OCI-LY7 (cell line): Measurements from ENCODE around the gene TBCCD1. TPM values are rescaled to one million over a fixed set of nuclear protein-coding genes. Genes with fewer than 3 reads are reported as not detected.

Experiments
- BruUV-seq: library from RNA; stranded (reverse); fragments of 400-500 nt; replicated peaks from 2 replicates; lab custom pipeline; 2021; lab: Mats Ljungman, UMichigan
- CTCF ChIA-PET: fragments of 300-600 bp; sonication (Branson Sonifier 250); formaldehyde crosslinking; loops from one replicate; lab custom pipeline; 2022; ENCODE audit warnings: antibody characterized with exemption; ENCODE audit not compliant: unreplicated experiment; lab: Charles Lee
- POLR2A ChIA-PET: fragments of 300-600 bp; sonication (Branson Sonifier 250); formaldehyde crosslinking; loops from one replicate; lab custom pipeline; 2022; ENCODE audit warnings: antibody characterized with exemption; lab: Charles Lee
- DNase-seq: peaks from one replicate; pipeline ENCODE4 v3.0.0-alpha.2; 2015; ENCODE audit warnings: low spot score
- H2AFZ ChIP-seq: fragments of 200-600 bp; sonication (generic), shearing (Covaris generic); 2 replicates; pipeline ENCODE4 v1.6.1; 2014; ENCODE audit warnings: mild to moderate bottlenecking, antibody characterized with exemption, low read length, moderate library complexity
- H3K27ac ChIP-seq: fragments of 200-600 bp; sonication (generic); 2 replicates; pipeline ENCODE4 v1.5.1; 2014; ENCODE audit warnings: mixed run types, low read depth, mild to moderate bottlenecking, moderate library complexity, low read length, inconsistent platforms; ENCODE audit not compliant: poor library complexity, severe bottlenecking
- H3K36me3 ChIP-seq: fragments of 200-600 bp; sonication (generic); 2 replicates; pipeline ENCODE4 v1.6.1; 2014; ENCODE audit warnings: mild to moderate bottlenecking, antibody characterized with exemption, low read length, moderate library complexity, mixed read lengths; ENCODE audit not compliant: insufficient read depth
- H3K4me1 ChIP-seq: fragments of 200-600 bp; sonication (generic); 2 replicates; pipeline ENCODE4 v1.5.1; 2014; ENCODE audit warnings: mild to moderate bottlenecking, low read length; ENCODE audit not compliant: insufficient read depth, poor library complexity, severe bottlenecking
- H3K4me2 ChIP-seq: fragments of 200-600 bp; sonication (generic); 2 replicates; pipeline ENCODE4 v1.6.1; 2014; ENCODE audit warnings: mild to moderate bottlenecking, low read length
- H3K4me3 ChIP-seq: fragments of 200-600 bp; sonication (generic); 2 replicates; pipeline ENCODE4 v1.5.1; 2014; ENCODE audit warnings: mild to moderate bottlenecking, low read depth, low read length; ENCODE audit not compliant: poor library complexity, severe bottlenecking
- H3K79me2 ChIP-seq: fragments of 200-600 bp; sonication (generic); 2 replicates; pipeline ENCODE4 v1.6.1; 2016; ENCODE audit warnings: low read depth, mild to moderate bottlenecking, low read length, moderate library complexity, mixed read lengths; ENCODE audit not compliant: insufficient read depth
- H3K9me2 ChIP-seq: fragments of 200-600 bp; sonication (generic); 2 replicates; pipeline ENCODE4 v1.6.1; 2016; ENCODE audit warnings: mild to moderate bottlenecking, low read length, mixed read lengths; ENCODE audit not compliant: insufficient read depth
- H3K9me3 ChIP-seq: fragments of 200-600 bp; sonication (generic); 2 replicates; pipeline ENCODE4 v1.6.1; 2014; ENCODE audit warnings: mild to moderate bottlenecking, mixed run types, low read length, mixed read lengths
- H4K20me1 ChIP-seq: fragments of 200-600 bp; sonication (generic); 2 replicates; pipeline ENCODE4 v1.6.1; 2014; ENCODE audit warnings: mild to moderate bottlenecking, antibody characterized with exemption, low read length, moderate library complexity, mixed read lengths; ENCODE audit not compliant: insufficient read depth
- CTCF ChIP-seq: fragments of 200-600 bp; sonication (generic); conservative IDR thresholded peaks from 2 replicates; pipeline ENCODE4 v1.5.1; 2014; ENCODE audit warnings: mild to moderate bottlenecking, antibody characterized with exemption, low read length, moderate library complexity, mixed read lengths
- EZH2phosphoT487 ChIP-seq: fragments of 200-600 bp; sonication (generic); IDR thresholded peaks from 2 replicates; pipeline ENCODE4 v1.6.1; 2018; ENCODE audit warnings: low read depth, borderline replicate concordance, mild to moderate bottlenecking, mixed run types, antibody characterized with exemption, low read length, moderate library complexity, mixed read lengths
- intact Hi-C: fragments of 100-400 bp; cut with micrococcal nuclease; formaldehyde crosslinking; loops from one replicate; pipeline ENCODE4 v1.10.0; 2022; ENCODE audit not compliant: unreplicated experiment
- total RNA-seq, 2 experiments: library from RNA; depleted of rRNA in 1 of 2; stranded (reverse); fragments of >200 nt in 1 of 2; shearing (Covaris generic) in 1 of 2; gene quantifications; 2 replicates each; pipeline ENCODE4 v1.2.3, GENCODE V29; 2014 to 2022

TBCCD1 gene
- total RNA-seq, 2 experiments from 2014 or later: 21.9 to 27.0 TPM

GRCh38 chr3:186605561-186606545 lies 38.7 kb upstream of the TBCCD1 start:
- CTCF ChIA-PET: no interaction called here
- H3K9me2 ChIP-seq: no peaks in the 10 kb centered on the region
- DNase-seq: no peak
- intact Hi-C loops: no loop called here
- no peaks in the 10 kb centered on the region for H4K20me1 ChIP-seq
- H2AFZ ChIP-seq: no peak overlapping the region
- H3K4me2 ChIP-seq: no peak overlapping the region
- no peak overlapping the region for H3K4me3 ChIP-seq
- no TSS peak for BruUV-seq
- H3K79me2 ChIP-seq: no peaks in the 10 kb centered on the region
- POLR2A ChIA-PET: interaction anchor here (0.7 kb wide), 1 partner anchor 10 kb away, joined by 3 read pairs; no protein-coding TSS in a partner anchor
- H3K4me1 ChIP-seq: no peaks in the 10 kb centered on the region
- no peak overlapping the region for H3K27ac ChIP-seq
- TF ChIP-seq EZH2phosphoT487: no peak
- no peak for TF ChIP-seq CTCF
- H3K36me3 ChIP-seq: no peaks in the 10 kb centered on the region
- H3K9me3 ChIP-seq: no peaks in the 10 kb centered on the region

GRCh38 chr3:186605078-186605477 lies 37.9 kb upstream of the TBCCD1 start:
- H3K9me3 ChIP-seq: no peaks in the 10 kb centered on the region

More at GRCh38 chr3:186605078-186605477, 37.9 kb upstream of the TBCCD1 start:
- H3K27ac ChIP-seq: no peak overlapping the region
- no peaks in the 10 kb centered on the region for H3K36me3 ChIP-seq
- ChIA-PET POLR2A (interaction anchor here (0.7 kb wide), 1 partner anchor 9 kb away, joined by 3 read pairs; no protein-coding TSS in a partner anchor), CTCF (no interaction called here)
- H4K20me1 ChIP-seq: no peaks in the 10 kb centered on the region
- BruUV-seq: no TSS peak
- no peak overlapping the region for H3K4me2 ChIP-seq
- intact Hi-C loops: no loop called here
- H3K4me3 ChIP-seq: no peak overlapping the region
- H3K79me2 ChIP-seq: no peaks in the 10 kb centered on the region
- TF ChIP-seq CTCF (no peak), EZH2phosphoT487 (no peak)
- H3K9me2 ChIP-seq: no peaks in the 10 kb centered on the region
- no peaks in the 10 kb centered on the region for H3K4me1 ChIP-seq
- no peak for DNase-seq
- H2AFZ ChIP-seq: no peak overlapping the region
